ENCODE results near the gene KSR2.

- TF ChIP-seq CTCF (IDR thresholded peaks at IDR 0.05; ENCODE audit: low read length) (no peak), EZH2 (IDR thresholded peaks at IDR 0.05; ENCODE audit: borderline replicate concordance, low read length) (no peak)
Observed at GRCh38 chr12:117502233-117502632, 466.6 kb downstream of the KSR2 start.
